GM12878 (cell line): ENCODE measurements around the gene LMAN2. TPM values are rescaled to one million over a fixed set of nuclear protein-coding genes. Genes with fewer than 3 reads are reported as not detected.

Experiments used
- ATAC-seq: fragments of 200-7000 bp; cut with Tn5 transposase; 3 replicates; pipeline ENCODE4 v1.9.1; 2020; ENCODE audit warnings: mild to moderate bottlenecking, moderate library complexity
- BruUV-seq: library from RNA; stranded (reverse); fragments of 400-500 nt; replicated peaks from 2 replicates; lab custom pipeline; 2021; lab: Mats Ljungman, UMichigan
- CTCF ChIA-PET: fragments of 300-600 bp; sonication (Branson Sonifier 250); formaldehyde crosslinking; extraction: SDS; loops from one replicate; lab custom pipeline; 2021; ENCODE audit warnings: inconsistent platforms; lab: Yijun Ruan, JAX
- POLR2A ChIA-PET: fragments of 350-600 bp; formaldehyde crosslinking; extraction: SDS; loops from one replicate; lab custom pipeline; 2021; ENCODE audit warnings: inconsistent platforms; lab: Charles Lee
- RAD21 ChIA-PET: fragments of 300-600 bp; sonication (Branson Sonifier 250); formaldehyde crosslinking; loops from one replicate; lab custom pipeline; 2023; ENCODE audit warnings: antibody characterized with exemption; ENCODE audit not compliant: unreplicated experiment; lab: Charles Lee
- SMC1A ChIA-PET: fragments of 300-600 bp; sonication (Branson Sonifier 250); formaldehyde crosslinking; loops from one replicate; lab custom pipeline; 2023; ENCODE audit not compliant: unreplicated experiment, uncharacterized antibody; lab: Charles Lee
- DNase-seq: peaks from one replicate; pipeline ENCODE4 v3.0.0-alpha.2; 2011; ENCODE audit warnings: low read depth, low spot score
- FAIRE-seq: peaks from 3 replicates; lab custom pipeline; 2011; peaks lifted over from hg19 to GRCh38; lab: Jason Lieb, UNC
- H2AFZ ChIP-seq: 2 replicates; pipeline ENCODE4 v1.6.0; 2011; ENCODE audit warnings: low read depth, low read length, control low read depth; ENCODE audit not compliant: control insufficient read depth
- H3K27ac ChIP-seq: 2 replicates; pipeline ENCODE4 v1.5.1; 2011; ENCODE audit warnings: control low read depth; ENCODE audit not compliant: control insufficient read depth, insufficient read depth
- H3K27me3 ChIP-seq, 2 experiments: replicated peaks in 1 of 2; 2 replicates each; pipeline versions ENCODE4 v1.6.0 to v1.6.1; 2011; ENCODE audit warnings: low read length in 1 of 2; ENCODE audit not compliant: control insufficient read depth in 2 of 2, insufficient read depth in 2 of 2
- H3K36me3 ChIP-seq, 2 experiments: 2 replicates each; pipeline ENCODE4 v1.5.1; 2011; ENCODE audit warnings: low read length in 1 of 2; ENCODE audit not compliant: control insufficient read depth in 2 of 2, insufficient read depth in 2 of 2
- H3K4me1 ChIP-seq: 2 replicates; pipeline ENCODE4 v1.6.1; 2011; ENCODE audit warnings: mild to moderate bottlenecking, low read length, moderate library complexity, mixed read lengths; ENCODE audit not compliant: control insufficient read depth, insufficient read depth
- H3K4me2 ChIP-seq: 2 replicates; pipeline ENCODE4 v1.6.0; 2011; ENCODE audit warnings: control low read depth; ENCODE audit not compliant: control insufficient read depth, insufficient read depth
- H3K4me3 ChIP-seq: fragments of 200-600 bp; sonication (generic); 2 replicates; pipeline ENCODE4 v1.5.1; 2016
- H3K79me2 ChIP-seq: 2 replicates; pipeline ENCODE4 v1.6.0; 2011; ENCODE audit warnings: low read length; ENCODE audit not compliant: control insufficient read depth, insufficient read depth
- H3K9ac ChIP-seq: 2 replicates; pipeline ENCODE4 v1.8.0; 2011; ENCODE audit warnings: low read length, control low read depth, mixed read lengths; ENCODE audit not compliant: control insufficient read depth, insufficient read depth
- H3K9me3 ChIP-seq: replicated peaks from 3 replicates; pipeline ENCODE4 v1.5.1; 2011; ENCODE audit warnings: mild to moderate bottlenecking, low read length; ENCODE audit not compliant: control insufficient read depth, insufficient read depth
- H4K20me1 ChIP-seq: 2 replicates; pipeline ENCODE4 v1.6.0; 2011; ENCODE audit not compliant: control insufficient read depth, insufficient read depth
- ASH2L ChIP-seq: fragments of 300-600, 200-600 bp; sonication (generic); IDR thresholded peaks from 2 replicates; pipeline ENCODE4 v1.6.1; 2017; ENCODE audit warnings: low read depth, mild to moderate bottlenecking, borderline replicate concordance
- ATF3 ChIP-seq: IDR thresholded peaks from 2 replicates; pipeline ENCODE4 v1.6.1; 2011; ENCODE audit warnings: low read depth, mild to moderate bottlenecking, low read length, moderate library complexity, borderline replicate concordance; ENCODE audit errors: extremely low read depth
- ATF7 ChIP-seq: fragments of 450-650 bp; IDR thresholded peaks from 2 replicates; pipeline ENCODE4 v1.6.1; 2016; ENCODE audit warnings: low read depth, mild to moderate bottlenecking
- BACH1 ChIP-seq: fragments of 450-650 bp; IDR thresholded peaks from 2 replicates; pipeline ENCODE4 v1.6.1; 2017; ENCODE audit warnings: mild to moderate bottlenecking, borderline replicate concordance
- BCL3 ChIP-seq: IDR thresholded peaks from 2 replicates; pipeline ENCODE4 v1.6.1; 2011; ENCODE audit warnings: borderline replicate concordance, low read depth, mild to moderate bottlenecking, moderate library complexity, low read length; ENCODE audit not compliant: insufficient read depth, poor library complexity, severe bottlenecking
- CREB1 ChIP-seq: IDR thresholded peaks from 2 replicates; pipeline ENCODE4 v1.6.1; 2012; ENCODE audit warnings: low read depth, mild to moderate bottlenecking, inconsistent platforms
- JUND ChIP-seq: IDR thresholded peaks from 2 replicates; pipeline ENCODE4 v1.6.1; 2012; ENCODE audit warnings: low read depth, mild to moderate bottlenecking, low read length, improper control_type of control experiment, moderate library complexity
- KDM1A ChIP-seq: fragments of 200-600 bp; sonication (generic); IDR thresholded peaks from 2 replicates; pipeline ENCODE4 v1.6.1; 2016; ENCODE audit warnings: borderline replicate concordance
- LARP7 ChIP-seq: fragments of 450-650 bp; IDR thresholded peaks from 2 replicates; pipeline ENCODE4 v1.6.1; 2017; ENCODE audit warnings: mild to moderate bottlenecking
- MXI1 ChIP-seq: fragments of 150-350 bp; IDR thresholded peaks from 2 replicates; pipeline ENCODE4 v1.6.1; 2011; ENCODE audit warnings: low read depth, mild to moderate bottlenecking, inconsistent platforms, low read length, improper control_type of control experiment
- NBN ChIP-seq: fragments of 450-650 bp; IDR thresholded peaks from 2 replicates; pipeline ENCODE4 v1.6.1; 2016
- NFYB ChIP-seq: IDR thresholded peaks from 2 replicates; pipeline ENCODE4 v1.6.1; 2011; ENCODE audit warnings: low read depth, mild to moderate bottlenecking, low read length, improper control_type of control experiment, moderate library complexity; ENCODE audit not compliant: insufficient read depth
- NR2F1 ChIP-seq: fragments of 450-650 bp; conservative IDR thresholded peaks from 2 replicates; pipeline ENCODE4 v1.6.1; 2017; ENCODE audit warnings: mild to moderate bottlenecking
- PAX8 ChIP-seq: fragments of 450-650 bp; IDR thresholded peaks from 2 replicates; pipeline ENCODE4 v1.6.1; 2017; ENCODE audit warnings: mild to moderate bottlenecking, moderate library complexity
- TAF1 ChIP-seq: IDR thresholded peaks from 2 replicates; pipeline ENCODE4 v1.6.1; 2011; ENCODE audit warnings: mild to moderate bottlenecking, low read depth, low read length, borderline replicate concordance
- USF1 ChIP-seq: IDR thresholded peaks from 2 replicates; pipeline ENCODE4 v1.6.1; 2011; ENCODE audit warnings: borderline replicate concordance, low read depth, mild to moderate bottlenecking, moderate library complexity, mixed read lengths, low read length; ENCODE audit not compliant: insufficient read depth; ENCODE audit errors: extremely low read length
- ZNF592 ChIP-seq: fragments of 450-650 bp; IDR thresholded peaks from 2 replicates; pipeline ENCODE4 v1.6.1; 2017; ENCODE audit warnings: mild to moderate bottlenecking, moderate library complexity
- WGBS: methylation state at CpG from one replicate; pipeline ENCODE4 v1.1.6; 2016; ENCODE audit warnings: low lambda C conversion rate; ENCODE audit not compliant: insufficient replicate concordance, insufficient coverage; ENCODE audit errors: missing lambda C conversion rate; 5-methylcytosine and 5-hydroxymethylcytosine counted together
- in situ Hi-C: fragments of 300-500 bp; cut with MboI; formaldehyde crosslinking; loops from 9 replicates; pipeline ENCODE4 v1.14.3; 2018; ENCODE audit warnings: mixed read lengths
- intact Hi-C: fragments of 100-400 bp; cut with micrococcal nuclease; formaldehyde crosslinking; loops from one replicate; pipeline ENCODE4 v1.14.2; 2022; ENCODE audit not compliant: unreplicated experiment
- polyA plus RNA-seq, 11 experiments: library from polyadenylated mRNA; depleted of rRNA in 4 of 11; unstranded in 6 of 11; stranded (reverse) in 5 of 11; fragments of >200 nt; fragmentation: Nextera tagmentation in 4 of 11; fragmentation: Illumina TruSeq in 1 of 11; extraction: Ambion mirVana in 4 of 11; extraction: Trizol in 1 of 11; gene quantifications; 1 replicate in 1 of 11; 2 replicates in 10 of 11; pipeline versions ENCODE4 v1.2.1 to v1.2.3, GENCODE V29; 2011 to 2016; ENCODE audit warnings: inconsistent platforms in 2 of 11, missing spikeins in 2 of 11, low read depth in 1 of 11
- total RNA-seq, 4 experiments: library from RNA; depleted of rRNA in 3 of 4; stranded (reverse); fragments of >200 nt in 3 of 4; fragmentation: Illumina TruSeq in 1 of 4; extraction: Trizol in 1 of 4; gene quantifications; 2 replicates each; pipeline versions ENCODE4 v1.2.1 to v1.2.3, GENCODE V29; 2013 to 2021

Gene LMAN2
- total and polyA plus RNA-seq, 10 of the 15 experiments (the other 5 are each of a cell fraction or from before 2014, with no cell fraction given) = 2.4 to 264 (median 147) TPM

- in situ Hi-C loops (no loop called here), intact Hi-C loops (no loop called here)
- ChIA-PET SMC1A (no interaction called here), RAD21 (no interaction called here), POLR2A (no interaction called here), CTCF (interaction anchor here (1.0 to 1.6 kb wide), 4 partner anchors 8 to 177 kb away, joined by 3 to 5 read pairs (median 3); no protein-coding TSS in a partner anchor)
- FAIRE-seq (peak; percentile 27), ATAC-seq (peak; percentile 91), DNase-seq (no peak)
- Histone ChIP-seq H3K27ac (peak overlapping the region; percentile 62), H4K20me1 (no peaks in the 10 kb centered on the region), H3K27me3 (no peaks in the 10 kb centered on the region), H3K9ac (peak overlapping the region; percentile 18; the same call in 1 of the 2 replicates), H3K4me1 (peaks cover 21% of the 10 kb centered on the region), H3K4me2 (peak overlapping the region; percentile 52), H3K79me2 (no peaks in the 10 kb centered on the region), H3K9me3 (no peaks in the 10 kb centered on the region), H3K4me3 (0 out of 2 replicates have a peak overlapping the region, but pooled peaks have one; percentile 21), H3K36me3 (peaks cover 21 to 43% of the 10 kb centered on the region in 2 experiments), H2AFZ (no peak overlapping the region)
- 33% methylated on average over 12 of the region's 12 CpGs for WGBS
- no TSS peak for BruUV-seq
- TF ChIP-seq TAF1 (no peak), ATF7 (no peak), USF1 (no peak), PAX8 (no peak), JUND (no peak), CREB1 (0 out of 2 replicates have a peak, but pooled peaks have one; percentile 10), LARP7 (no peak), NR2F1 (peak; percentile 85), BACH1 (no peak), BCL3 (no peak), NBN (peak; percentile 58; the same call in 1 of the 2 replicates), ASH2L (no peak), ZNF592 (no peak), KDM1A (0 out of 2 replicates have a peak, but pooled peaks have one; percentile 21), MXI1 (no peak), ATF3 (no peak), NFYB (no peak)
These were observed 60.5 kb downstream of the LMAN2 start for GRCh38 chr5:177290816-177291596.
